Measurements from ENCODE around the gene ZNRF3. TPM values are rescaled to one million over a fixed set of nuclear protein-coding genes. Genes with fewer than 3 reads are reported as not detected.
"Not testable (repeated sequence)": the region's sequence is repeated elsewhere in the genome, so short reads cannot be mapped to it uniquely, and the experiment has no call there.

Gene ZNRF3
- polyA plus RNA-seq, 3 donors: 26.9 to 28.8 (median 27.6) TPM

DNA sequence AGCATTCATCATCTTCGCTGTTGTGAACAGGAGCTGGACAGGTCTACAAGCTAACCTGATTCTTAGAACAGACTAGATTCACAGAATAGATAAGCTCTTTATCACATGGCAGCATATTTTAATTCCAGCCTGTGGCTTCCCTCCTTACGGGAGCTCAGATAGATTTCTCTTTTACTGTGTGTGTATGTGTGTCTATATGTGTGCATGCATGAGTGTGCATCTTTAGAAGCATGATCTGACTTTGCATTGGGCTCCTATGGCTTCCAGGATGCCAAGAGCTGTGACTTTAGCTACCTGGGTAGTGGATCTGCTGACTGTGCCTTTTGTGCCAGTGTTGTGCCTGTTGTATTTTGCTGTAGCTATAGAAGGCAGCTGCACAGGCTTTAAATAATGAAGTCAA is 44.3 kb downstream of the ZNRF3 start:
- no peak for DNase-seq (ENCODE audit: low read depth in 3 of 3, low spot score in 2 of 3)

GRCh38 chr22:28929197-28929596 is 45.8 kb downstream of the ZNRF3 start:
- DNase-seq (ENCODE audit: low read depth in 3 of 3, low spot score in 2 of 3): no peak

- DNase-seq (ENCODE audit: low read depth in 3 of 3, low spot score in 2 of 3): no peak
These were observed 47.1 kb downstream of the ZNRF3 start for GRCh38 chr22:28930357-28931007.

- DNase-seq (ENCODE audit: low read depth in 3 of 3, low spot score in 2 of 3): no peak
These were observed 48.6 kb downstream of the ZNRF3 start for GRCh38 chr22:28931844-28932567.

- DNase-seq (ENCODE audit: low read depth in 3 of 3, low spot score in 2 of 3): no peak
These were observed 49.9 kb downstream of the ZNRF3 start for GRCh38 chr22:28933321-28933720.

DNA sequence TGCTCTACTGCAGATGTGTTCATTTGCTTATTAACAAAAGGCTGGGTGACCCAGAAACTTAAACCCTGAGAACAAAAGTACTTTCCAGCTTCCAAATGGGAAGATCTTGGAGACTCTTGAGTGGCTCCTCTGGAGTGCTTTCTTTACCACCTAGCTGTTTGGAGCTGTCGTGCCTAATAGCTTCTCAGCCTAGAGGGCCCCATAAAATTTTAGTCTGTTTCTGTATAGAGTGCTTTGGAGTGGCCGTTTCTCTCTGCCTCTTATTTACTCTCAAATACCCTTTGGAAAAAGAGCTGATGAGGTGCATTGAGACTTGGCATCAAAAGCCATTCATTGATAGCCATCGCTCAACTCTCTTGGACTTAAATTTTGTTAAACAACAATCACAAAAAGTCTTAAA is 50.7 kb downstream of the ZNRF3 start:
- no peak for DNase-seq (ENCODE audit: low read depth in 3 of 3, low spot score in 2 of 3)

GRCh38 chr22:28935140-28935539 is 51.8 kb downstream of the ZNRF3 start:
- no peak for DNase-seq (ENCODE audit: low read depth in 3 of 3, low spot score in 2 of 3)

GRCh38 chr22:28935713-28936112 is 52.3 kb downstream of the ZNRF3 start:
- no peak for DNase-seq (ENCODE audit: low read depth in 3 of 3, low spot score in 2 of 3)

GRCh38 chr22:28936200-28936599 is 52.8 kb downstream of the ZNRF3 start:
- no peak for DNase-seq (ENCODE audit: low read depth in 3 of 3, low spot score in 2 of 3)

DNA sequence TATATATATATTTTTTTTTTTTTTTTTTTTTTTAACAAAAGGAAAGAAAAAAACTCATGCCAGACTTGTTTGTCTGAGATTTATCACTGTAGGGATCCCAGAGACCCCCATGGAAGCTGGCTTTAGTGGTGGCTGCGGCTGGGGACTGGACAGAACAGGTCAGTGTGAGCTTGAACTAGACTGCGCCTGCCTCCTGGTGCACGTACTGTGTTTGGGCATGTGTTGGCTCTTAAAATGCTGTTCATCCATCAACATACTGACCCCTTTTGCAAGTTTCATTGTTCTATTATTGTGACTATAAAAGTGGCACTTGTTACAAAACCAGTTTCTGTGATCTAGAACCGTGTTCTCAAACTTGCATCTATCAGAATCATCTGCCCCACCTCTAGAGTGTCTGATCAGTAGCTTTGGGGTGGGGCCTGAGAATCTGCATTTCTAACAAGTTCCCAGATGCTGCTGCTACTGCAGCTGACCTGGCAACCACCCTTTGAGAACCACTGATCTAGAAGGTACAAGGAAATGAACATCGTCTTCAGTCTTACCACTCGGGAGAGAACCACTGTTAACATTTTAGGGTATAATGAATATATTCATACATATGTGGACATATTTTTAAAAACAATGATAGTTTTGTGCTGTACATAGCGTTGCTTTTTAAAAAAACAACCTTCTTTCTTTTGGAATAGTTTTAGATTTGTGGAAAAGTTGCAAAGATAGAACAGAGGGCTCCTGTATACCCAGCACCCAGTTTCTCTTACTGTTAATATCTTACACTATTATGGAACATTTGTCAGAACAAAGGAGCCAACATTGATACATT is 54.0 kb downstream of the ZNRF3 start:
- DNase-seq (ENCODE audit: low read depth in 3 of 3, low spot score in 2 of 3): no peak

GRCh38 chr22:28938286-28938833 is 55.0 kb downstream of the ZNRF3 start:
- no peak for DNase-seq (ENCODE audit: low read depth in 3 of 3, low spot score in 2 of 3)

DNA sequence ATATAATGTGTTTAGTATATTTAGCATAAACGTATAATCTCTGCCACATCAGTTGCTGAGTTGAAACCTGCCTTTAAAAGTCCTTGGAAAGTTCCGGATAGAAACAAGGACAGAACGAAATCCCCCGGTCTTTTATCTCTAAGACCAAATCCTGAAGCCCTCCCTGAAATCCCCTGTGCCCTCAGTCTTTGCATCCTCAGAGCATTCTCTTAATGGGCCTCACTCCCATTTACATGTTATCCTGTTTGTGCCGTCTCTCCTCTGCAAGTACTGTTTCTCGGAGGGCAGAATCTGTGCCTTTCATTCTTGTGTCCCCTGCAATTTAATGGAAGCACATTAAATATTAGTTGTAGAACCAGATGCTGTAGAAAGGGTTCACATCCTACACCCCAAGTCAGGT is 56.0 kb downstream of the ZNRF3 start:
- DNase-seq (ENCODE audit: low read depth in 3 of 3, low spot score in 2 of 3): no peak

DNA sequence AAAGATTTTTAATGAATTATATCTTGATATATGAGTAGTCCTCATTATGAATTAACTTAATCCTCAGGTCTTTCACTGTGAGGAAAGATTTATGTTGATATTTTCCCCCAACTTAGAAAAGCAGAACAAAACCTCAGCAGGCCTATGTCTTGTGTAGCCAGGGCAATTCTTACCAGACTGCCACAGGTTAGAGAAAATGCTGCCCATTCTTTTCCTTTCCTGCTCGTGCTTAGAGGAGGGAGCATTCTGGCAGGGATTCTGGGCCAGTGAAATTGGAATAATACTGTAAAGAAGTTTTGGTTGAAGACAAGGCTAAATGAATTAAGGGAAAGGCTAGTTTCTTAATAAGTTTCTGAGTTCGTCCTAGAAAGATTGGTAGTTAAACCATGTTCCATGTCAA is 56.6 kb downstream of the ZNRF3 start:
- no peak for DNase-seq (ENCODE audit: low read depth in 3 of 3, low spot score in 2 of 3)

- no peak for DNase-seq (ENCODE audit: low read depth in 3 of 3, low spot score in 2 of 3)
These were observed 57.1 kb downstream of the ZNRF3 start for GRCh38 chr22:28940441-28940840.

DNA sequence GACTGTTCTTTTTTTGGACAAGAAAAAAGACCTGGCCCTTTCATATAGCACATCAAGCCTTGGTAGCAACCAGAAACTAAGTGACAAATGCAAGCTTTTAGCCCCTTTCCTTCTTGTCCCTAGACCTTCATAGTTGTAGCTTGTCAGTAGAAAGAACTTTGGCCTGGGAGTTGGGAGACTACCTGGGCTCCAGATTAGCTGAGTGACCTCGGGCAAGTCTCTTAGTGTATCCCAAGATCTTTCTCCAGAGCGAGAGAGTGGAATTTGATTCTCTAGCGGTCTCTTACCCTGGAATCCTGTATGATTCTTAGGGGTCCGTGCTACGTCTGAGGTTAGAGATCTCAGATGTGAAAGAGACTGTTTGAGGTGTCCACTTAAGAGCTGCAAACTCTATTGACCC is 59.0 kb downstream of the ZNRF3 start:
- no peak for DNase-seq (ENCODE audit: low read depth in 3 of 3, low spot score in 2 of 3)

DNA sequence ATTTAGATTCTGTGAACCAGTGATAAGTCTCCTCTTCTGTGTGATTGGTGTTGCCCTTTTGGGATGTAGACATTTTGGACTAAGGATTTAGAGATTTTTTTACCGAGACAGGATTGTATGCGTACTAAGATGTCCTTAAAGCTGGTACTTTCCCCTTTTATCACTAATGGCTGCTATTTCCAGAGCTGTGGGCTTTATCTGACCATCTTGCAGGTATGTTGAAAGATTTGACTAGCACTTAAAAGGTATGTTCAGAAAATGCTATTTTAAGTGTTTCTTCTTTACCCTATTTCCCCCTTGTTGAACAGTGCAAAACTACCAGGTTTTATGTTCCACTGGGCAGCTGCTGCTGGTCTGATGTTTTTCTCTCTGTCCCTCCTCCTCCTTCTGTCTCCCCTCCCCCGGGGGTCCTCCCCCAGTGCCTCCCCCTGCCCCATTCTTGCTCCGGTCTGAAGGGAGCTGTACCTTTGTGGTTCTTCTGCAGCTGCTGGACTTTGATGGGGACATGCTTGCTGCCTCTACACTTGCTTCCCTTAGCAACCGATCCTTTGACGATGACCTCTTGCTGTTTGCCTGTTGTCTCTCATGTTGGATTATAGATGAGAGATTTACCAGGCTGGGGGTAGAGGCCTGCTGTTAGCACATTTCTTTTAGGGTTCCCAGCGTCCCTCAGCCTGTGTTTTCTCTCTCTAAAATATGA is 59.6 kb downstream of the ZNRF3 start:
- no peak for DNase-seq (ENCODE audit: low read depth in 3 of 3, low spot score in 2 of 3)

DNA sequence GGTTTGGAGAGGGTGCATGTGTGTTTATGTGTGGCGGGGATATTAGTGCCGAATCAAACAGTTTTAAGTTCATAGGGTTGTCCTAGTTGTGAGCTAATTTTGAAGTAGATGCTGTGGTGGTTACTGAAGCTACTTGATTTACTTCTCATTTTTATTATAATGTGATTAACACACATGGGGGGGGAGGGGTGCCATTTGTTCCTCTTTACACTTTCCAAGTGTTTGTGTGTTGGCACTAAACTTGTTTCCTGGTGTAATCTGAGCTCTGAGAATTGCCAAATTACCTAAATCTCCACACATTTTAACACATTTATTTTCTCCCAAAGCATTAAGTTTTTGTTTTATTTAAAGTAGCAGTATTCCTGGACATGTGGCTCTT is 60.1 kb downstream of the ZNRF3 start:
- no peak for DNase-seq (ENCODE audit: low read depth in 3 of 3, low spot score in 2 of 3)

DNA sequence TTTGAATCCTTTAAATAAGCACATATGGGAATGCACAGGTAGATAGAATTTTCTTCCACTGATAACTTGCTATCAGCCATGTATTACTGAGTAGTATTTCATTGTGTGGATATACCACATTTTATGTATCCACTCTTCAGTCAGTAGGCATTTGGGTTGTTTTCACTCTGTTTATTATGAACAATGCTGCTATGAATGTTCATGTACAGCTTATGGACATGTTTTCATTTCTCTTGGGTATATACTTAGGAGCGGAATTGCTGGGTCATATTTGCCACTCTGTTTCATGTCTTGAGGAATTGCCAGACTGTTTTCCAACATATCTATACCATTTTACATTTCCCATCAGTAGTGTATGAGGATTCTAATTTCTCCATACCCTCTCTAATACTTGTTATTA is 63.8 kb downstream of the ZNRF3 start:
- no peak for DNase-seq (ENCODE audit: low read depth in 3 of 3, low spot score in 2 of 3)

DNA sequence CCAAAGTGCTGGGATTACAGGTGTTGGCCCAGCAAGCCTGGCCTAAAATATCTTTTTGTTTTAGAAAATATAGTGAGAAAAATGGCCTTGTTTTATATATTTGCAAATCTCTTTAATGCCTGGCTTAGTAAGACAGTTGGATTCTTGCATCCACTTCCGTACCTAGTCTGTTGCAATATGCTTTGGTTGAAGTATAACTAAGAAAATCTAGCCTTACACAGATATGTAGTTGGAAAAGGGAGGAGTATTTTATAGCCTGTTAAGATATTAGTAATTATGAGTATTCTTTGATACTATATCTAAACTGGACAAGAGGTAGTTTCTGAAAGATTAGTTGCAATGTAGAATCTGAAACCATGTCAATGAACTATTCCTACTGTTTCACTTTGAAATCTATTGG is 65.1 kb downstream of the ZNRF3 start:
- no peak for DNase-seq (ENCODE audit: low read depth in 3 of 3, low spot score in 2 of 3)

GRCh38 chr22:28948860-28949551 is 65.6 kb downstream of the ZNRF3 start:
- DNase-seq (ENCODE audit: low read depth in 3 of 3, low spot score in 2 of 3): not testable (repeated sequence)

All from right renal cortex interstitium (tissue), 3 donors.